Ecto neural progenitor cell (in vitro differentiated cells): ENCODE results near the gene HCLS1.
"Not testable (repeated sequence)": the region's sequence is repeated elsewhere in the genome, so short reads cannot be mapped to it uniquely, and the experiment has no call there.

Experiments
- DNase-seq: peaks from one replicate; pipeline ENCODE4 v3.0.0-alpha.2; 2018; ENCODE audit warnings: low spot score

HCLS1 gene

DNA sequence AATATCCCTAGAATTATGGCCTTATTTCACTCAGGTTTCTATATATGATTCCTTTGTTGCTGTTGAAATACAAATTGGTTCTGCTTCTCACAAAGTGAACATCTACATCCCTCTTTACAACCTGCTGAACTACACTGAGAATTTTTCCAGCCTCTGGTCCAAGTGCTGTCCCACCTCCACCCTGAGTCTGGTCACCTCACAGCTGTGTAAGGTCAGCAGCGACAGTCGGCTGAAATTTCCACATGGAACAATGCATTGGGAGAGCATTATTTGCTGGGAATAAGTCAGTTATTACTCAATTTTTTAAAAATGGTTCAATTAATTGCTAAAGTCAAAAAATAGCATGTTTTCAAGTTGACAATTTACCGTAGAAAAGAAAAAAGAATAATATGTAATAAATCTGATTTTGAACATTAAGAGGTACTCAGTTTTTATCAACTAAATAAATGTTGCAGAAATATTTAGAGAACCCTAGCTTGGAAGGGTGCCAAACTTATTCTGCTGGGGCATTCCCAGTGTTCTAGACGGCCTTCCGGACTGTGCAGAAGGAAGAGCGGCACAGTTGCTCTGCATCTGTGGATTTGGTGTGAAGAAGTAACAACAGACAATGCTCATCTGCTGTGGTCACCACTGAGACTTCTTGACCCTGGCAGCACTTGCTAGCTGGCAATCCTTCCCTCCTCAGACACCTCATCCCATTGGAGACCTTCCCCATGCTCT, 1.8 kb downstream of the HCLS1 start:
- no peak for DNase-seq

DNA sequence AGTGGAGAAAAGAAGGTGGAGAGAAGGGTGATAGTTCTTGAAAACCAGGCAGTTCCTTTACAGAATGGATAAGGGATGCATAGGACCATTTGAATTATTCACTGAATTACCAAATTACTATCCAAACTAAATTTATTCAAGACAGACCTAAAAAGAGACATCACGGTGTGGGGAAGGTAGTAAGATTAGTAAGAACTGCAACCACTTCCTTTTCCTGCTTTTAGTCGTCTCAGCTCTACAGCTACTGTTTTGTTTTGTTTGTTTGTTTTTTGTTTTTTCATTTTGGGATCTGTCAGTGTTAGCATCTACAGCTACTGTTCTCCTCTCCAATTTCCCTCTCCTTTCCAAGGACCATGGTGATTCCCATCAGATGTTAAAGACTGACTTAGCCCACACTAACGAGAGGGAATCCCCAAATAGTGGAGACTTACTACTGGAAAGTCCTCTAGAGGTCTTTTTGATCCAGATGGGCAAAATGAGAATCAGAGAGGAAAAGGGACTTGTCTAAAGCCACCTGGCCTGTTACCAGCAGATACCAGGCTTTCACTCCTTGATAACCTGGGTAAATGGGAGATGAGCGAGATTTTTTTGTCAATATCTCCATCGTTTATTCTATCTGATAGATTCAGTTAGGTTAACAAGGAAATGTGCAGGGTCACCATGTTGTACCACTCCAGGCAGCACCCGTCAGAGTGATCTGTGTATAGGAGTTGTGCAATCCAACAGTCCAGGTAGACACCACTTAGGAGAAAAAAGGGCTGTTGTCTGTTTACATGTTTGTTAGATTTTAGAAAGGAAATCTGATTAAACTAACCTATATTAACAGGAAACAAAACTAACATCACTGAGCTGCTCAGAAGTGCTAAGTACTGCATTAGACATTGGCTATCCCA, 6.0 kb downstream of the HCLS1 start:
- no peak for DNase-seq

DNA sequence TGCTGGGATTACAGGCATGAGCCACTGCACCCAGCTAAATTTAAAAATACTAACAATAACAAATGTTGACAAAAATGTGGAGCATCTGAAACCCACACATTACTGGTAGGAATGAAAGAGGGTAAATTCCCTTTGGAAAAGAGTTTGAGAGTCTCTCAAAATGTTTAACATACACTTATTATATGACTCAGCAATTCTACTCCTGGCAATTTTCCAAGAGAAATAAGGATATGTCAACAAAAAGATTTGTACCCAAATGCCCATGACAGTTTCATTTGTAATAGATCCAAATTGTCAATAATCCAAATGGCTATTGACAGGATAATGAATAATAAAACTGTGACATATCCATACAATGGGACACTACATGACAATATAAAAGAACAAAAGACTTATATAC, 9.0 kb downstream of the HCLS1 start:
- no peak for DNase-seq

DNA sequence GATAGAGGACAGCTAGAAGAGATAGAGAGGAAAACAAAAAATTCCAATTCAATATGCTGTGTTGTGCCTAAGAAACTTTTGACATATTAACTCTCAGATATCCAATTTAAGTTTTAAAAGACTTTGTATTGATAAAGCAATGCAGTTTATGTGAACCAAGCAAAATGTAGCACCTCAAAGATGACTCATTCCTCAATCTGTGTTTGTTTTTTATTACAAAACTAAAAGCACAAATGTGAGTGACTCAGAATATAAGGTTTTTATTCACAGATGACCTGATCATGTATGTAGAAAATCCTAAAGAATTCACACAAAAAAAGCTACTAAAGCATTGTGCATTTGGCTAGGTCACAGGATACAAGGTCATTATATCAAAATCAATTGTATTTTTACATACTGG, 11.1 kb downstream of the HCLS1 start:
- DNase-seq, result no peak

DNA sequence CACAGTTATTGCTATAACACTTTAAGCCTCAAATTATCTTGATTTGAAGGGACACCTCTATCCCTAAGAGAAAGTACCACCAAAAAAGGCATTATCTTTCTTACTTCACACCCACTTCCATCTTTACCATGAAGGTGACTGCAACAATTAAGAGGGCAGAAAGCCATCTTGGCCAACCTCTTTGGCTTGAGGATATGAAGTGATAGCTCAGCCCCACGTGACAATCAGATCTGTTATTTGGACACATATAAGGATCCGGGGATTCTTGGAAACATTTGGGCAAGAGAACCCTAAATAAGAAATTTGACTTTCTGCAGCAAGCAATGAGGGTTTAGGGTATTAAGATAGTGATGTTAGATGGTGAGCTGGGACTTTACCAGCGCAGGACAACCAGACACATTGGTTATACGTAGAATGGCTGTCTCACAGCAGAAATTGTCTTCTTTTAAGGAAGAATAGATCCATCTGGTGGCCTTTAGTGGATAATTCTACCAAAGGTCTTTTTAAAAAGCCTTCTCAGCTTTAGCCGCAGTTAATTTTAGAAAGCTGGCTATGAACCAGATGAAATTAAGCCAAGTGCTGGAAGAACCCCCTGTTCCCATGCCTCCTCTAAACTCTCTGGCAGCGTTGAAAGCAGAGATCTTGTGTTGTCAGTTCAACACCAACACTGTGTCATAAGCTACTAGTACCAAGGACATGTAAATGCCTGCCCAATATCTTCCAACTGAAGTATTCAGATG, 12.3 kb downstream of the HCLS1 start:
- no peak for DNase-seq

DNA sequence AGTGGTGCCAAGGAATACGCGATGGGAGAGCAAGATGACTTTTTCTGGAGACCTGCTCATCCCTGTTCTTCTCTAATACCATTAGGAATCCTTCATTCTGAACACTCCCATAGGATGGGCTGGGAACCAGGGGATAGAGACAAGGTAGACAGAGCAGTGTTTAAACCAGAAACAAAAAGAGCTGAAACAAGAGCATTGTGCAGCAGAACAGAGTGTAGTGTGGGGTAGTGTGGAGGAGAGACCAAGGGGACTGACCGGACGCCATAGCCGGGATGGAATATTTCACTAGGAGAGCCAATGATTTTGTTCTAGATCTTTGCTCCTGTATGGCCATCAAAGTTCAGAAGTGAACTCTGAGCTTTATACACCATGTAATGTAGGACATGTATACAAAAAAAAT, 15.6 kb downstream of the HCLS1 start:
- DNase-seq, result no peak

DNA sequence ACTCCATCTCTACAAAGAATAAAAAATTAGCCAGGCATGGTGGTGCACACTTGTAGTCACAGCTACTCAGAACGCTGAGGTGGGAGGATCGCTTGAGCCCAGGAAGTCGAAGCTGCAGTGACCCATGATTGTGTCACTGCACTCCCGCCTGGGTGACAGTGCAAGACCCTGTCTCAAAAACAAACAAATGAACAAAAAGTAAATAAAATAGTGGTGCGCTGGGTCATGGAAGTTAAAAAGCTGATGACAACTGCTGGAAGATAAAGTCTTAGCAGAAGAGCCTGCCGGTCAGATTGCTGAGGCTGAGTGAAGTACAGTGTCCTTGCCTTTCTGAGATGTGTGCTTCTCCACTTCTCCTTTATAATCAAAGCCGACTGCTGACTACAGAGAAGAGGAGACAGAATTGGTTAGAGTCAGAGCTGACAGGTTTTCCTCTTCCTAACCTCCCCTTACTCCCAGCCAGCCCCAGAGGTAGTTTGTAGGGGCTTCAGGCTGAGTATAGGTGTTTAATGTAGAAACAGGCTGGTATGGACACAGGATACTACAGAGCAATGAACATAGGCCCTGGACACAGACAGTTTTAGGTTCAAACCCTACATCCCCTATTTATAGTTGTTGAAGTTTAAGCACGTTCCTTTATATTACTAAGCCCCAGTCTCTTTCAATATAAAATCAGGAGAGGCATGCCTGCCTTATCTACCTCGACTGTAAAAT, 17.9 kb downstream of the HCLS1 start:
- DNase-seq, result no peak

DNA sequence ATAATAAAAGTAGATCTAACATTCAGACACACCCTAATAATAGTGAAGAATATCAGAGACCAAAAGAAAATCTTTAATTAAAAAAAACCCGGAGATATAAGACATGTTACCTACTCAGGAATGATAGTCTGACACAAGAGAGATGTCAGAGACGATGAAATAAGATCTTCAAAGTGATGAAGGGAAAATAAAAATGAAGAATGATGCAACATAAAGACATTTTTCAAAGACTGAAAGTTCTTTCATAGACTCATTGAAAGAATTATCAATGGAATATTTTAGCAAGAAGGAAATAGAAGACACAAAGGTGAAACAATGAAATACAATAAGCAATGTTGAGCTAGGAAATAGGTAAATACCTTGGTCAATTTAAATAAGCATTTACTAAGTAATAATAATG, 19.6 kb downstream of the HCLS1 start:
- DNase-seq, result no peak

DNA sequence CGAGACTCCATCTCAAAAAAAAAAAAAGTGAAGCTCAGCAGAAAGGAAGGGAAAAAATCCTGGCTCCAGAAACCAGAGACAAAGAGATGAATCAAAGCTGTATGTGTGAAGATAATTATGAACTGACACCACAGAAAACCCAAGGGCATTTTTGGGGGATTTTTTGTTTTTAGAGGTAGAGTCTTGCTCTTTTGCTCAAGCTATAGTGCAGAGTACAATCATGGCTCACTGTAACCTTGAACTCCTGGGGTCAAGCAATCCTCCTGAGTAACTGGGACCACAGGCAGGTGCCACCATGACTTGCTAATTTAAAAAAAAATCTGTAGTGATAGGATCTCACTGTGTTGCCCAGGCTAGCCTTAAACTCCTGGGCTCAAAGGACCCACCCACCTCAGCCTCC, 22.8 kb downstream of the HCLS1 start:
- DNase-seq, result no peak

DNA sequence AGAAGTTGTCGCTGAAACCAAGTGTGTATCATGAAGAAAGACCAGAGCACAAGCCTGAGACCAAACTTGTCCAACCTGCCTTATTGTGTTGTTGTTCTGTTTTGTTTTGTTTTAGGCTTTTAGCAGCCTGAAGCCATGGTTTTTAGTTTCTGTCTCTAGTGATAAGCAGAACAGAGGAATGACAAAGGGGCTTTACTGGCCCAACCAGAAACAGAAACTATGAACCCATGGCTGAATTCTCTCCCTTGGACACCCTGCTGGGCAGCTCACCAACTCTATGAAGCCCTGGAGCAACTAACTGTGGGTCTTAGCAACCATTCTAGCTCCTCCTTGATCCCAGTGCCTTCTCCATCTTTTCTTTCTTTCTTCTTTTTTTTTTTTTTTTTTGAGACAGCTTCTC, 30.3 kb downstream of the HCLS1 start:
- DNase-seq, result no peak

DNA sequence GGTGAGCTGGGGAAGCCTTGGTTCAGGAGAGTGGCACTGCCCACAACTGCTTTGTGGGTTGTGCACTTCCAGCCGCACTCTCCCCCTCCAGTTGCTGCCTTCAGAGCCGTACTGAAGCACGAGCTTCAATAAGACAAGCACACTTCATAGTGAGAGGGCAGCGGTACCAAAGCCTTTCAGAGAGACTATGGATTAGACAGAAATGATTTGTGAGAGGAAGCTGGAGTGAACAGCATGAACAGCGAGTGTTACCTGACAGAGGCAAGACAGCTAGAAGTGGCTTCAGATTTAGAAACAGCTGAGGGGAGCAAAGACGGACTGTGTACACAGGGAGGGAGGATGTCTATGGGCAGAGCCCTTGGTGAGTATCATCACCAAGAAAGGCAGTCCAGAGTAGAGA, 31.1 kb downstream of the HCLS1 start:
- DNase-seq, result no peak

DNA sequence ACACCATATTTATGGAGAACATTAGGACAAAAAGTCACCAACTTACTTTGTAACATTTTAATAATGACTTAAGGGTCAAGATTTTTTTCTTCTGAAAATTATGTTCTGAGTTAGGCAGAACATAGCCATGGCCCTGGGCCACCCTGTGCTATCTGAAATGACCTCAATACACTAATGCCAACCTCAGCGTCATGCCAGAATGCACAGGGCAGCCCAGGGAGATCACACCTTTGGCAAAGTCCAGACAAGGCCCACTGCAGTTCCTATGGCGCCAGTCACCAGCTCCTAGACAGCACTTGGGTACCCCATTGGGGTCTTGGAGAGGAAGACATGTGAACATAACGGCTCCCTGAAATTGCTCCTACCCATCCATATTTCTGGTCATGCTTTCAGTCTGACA, 33.1 kb downstream of the HCLS1 start:
- no peak for DNase-seq

DNA sequence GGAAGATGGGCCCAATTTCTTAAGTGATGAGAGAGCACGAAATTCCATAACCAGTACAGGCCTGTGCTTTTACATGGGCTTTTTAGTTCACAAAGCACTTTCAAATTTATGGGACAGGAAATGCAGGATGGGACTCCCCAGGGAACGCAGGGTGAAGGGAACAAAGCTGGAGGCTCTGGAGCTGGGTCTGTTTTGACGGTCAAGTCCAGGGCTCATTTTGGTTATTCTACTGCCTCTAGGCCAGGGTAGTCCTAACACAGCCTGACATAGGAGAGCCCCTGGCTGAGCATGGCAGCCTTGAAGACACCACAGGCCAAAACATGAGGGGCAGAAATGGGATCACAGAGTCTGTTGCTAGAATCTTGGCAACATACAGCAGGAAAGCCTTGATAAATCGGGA, 33.5 kb downstream of the HCLS1 start:
- no peak for DNase-seq

DNA sequence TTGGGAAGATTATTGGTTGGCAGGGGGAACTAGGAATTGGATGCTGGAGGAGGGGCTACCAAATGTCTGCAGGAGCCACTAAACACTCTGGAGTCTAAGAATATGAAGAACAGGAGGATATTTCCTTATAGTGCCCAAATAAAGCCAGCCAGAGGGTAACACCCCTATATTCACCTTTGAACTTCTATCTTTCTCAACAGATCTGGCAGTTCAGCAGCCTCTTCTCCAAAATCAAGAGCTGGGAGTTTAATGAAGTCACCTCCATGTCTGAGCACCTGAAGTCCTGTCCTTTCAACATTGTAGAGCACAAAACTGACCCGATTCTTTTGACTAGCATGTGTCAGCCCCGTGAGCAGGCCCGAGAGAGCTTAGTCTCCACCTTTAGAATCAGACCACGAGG, 34.2 kb downstream of the HCLS1 start:
- DNase-seq, result no peak

DNA sequence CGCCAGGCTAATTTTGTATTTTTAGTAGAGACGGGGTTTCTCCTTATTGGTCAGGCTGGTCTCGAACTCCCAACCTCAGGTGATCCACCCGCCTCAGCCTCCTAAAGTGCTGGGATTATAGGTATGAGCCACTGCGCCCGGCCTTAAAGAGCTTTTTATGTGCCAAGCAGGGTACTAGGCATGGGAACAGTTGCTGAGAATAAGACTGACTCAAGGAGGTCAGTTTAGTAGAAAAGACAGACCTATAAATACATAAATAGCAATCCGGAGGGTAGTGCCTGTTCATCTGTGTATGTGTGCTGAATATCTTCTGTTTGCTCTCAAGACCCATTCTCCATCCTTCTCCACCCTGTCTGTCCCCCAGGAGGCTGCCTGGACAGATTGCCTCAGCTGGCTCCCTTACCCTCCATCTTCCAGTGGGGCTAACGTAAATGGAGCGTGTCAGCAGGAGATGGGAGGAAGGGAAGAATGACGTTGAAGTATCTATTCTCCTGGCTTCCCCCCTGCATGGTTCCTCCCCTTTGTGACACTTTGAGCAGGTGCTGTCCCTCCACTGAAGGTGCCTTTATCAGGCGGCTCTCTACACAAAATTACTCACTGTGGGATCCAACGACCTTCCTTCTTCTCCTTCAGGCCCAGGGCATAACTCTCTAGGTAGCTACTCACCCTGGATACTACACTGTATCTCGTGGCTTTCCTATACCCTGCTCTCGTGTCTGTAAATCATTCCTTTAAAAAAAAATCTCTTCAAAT, 36.4 kb downstream of the HCLS1 start:
- no peak for DNase-seq

DNA sequence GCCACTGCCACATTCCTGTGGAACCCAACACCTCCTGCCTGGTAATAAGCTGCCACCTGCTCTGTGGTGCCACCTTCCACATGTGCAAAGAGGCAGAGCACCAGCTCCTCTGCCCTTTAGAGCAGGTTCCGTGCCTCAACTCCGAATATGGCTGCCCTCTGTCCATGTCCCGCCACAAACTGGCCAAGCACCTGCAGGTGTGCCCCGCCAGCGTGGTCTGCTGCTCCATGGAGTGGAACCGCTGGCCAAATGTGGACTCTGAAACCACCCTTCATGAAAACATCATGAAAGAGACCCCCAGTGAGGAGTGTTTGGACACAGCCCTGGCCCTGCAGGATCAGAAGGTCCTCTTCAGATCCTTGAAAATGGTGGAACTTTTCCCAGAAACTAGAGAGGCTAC, 39.2 kb downstream of the HCLS1 start:
- no peak for DNase-seq

DNA sequence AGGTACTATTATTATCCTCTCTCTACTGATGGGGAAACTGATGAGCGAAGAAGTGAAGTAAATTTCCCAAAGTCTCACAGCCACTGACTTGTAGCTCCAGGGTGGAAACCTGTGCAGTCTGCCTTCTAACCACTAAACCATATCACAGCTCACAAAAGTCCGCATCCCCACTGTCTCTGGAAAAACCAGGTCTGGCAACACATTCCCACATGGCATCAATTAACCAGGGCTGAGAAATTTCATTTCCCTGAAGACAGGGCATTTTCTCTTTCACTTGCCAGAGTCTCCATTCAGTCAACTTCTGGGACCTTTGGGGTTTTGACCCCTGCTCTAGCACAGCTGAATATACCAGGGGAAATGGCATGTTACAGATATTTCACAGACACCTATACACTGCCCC, 41.0 kb downstream of the HCLS1 start:
- DNase-seq, result no peak

DNA sequence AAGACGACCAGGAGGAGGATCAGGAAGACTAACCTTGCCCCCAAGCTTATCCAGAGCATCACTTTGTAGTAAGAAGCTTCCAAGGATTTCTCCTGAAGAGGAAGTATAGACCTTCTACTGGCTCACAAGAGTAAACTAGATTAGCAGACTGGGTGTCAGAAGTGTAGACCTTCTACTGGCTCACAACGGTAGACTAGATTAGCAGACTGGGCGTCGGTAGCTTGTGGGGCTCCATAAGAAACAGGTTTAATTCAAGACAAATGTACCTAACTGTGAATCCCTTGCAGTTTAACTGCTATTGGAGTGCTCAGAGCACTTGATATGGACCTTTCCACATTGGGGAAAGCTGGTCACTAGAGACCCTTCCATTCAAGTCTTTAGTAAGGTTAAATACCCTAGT, 54.6 kb downstream of the HCLS1 start:
- DNase-seq, result no peak

DNA sequence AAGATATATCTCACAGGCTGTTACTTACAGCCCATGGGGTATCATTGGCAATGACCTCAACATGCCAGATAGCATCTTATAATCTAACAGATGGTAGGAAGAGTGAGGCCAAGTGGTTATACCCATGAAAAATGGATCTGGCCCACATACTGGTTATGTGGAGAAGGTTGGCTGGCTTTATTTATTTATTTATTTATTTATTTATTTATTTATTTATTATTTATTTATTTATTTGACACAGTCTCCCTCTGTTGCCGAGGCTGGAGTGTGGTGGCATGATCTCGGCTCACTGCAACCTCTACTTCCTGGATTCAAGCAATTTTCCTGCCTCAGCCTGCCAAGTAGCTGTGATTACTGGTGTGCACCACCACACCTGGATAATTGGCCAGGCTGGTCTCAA, 55.9 kb downstream of the HCLS1 start:
- DNase-seq, result no peak

DNA sequence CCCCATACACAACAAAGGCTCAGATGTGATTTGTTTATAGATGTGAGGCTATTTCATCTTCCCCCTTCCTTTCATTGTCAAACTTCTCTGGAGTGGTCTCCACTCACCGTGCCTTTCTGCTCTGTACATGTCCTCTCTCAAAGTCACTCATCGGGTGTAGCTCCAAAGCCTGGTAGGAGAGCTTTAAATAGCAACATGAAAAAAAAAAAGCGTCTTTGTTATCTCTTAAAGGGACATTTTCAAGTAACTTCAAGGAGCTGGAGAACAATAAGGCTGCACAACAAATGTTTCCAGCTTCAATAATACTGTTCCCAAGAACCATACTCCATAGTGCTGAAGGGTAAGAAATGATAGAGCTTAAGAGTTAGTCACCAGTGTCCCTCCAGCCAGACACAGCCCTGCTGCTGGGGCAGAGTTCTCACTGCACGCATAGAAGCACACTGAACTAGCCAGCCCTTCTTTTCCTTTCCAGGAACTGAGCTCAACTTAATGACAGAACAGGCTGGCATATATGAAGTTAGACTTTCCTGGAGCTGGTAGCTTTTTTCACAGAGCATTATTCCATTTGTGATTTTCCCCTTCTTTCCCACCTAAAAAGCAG, 59.4 kb downstream of the HCLS1 start:
- no peak for DNase-seq

DNA sequence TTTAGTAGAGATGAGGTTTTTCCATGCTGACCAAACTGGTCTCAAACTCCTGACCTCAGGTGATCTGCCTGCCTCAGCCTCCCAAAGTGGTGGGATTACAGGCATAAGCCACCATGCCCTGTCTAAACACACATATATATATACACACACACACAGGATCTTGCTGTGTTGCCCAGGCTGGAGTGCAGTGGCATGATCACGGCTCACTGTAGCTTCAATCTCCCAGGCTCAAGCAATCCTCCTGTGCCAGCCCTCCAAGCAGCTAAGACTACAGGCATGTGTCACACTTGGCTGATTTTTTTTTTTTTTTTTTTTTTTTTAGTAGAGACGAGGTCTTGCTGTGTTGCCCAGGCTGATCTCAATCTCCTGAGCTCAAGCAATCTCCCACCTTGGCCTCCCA, 60.8 kb downstream of the HCLS1 start:
- not testable (repeated sequence) for DNase-seq
